ENCODE measurements around the gene ARHGAP44. TPM values are rescaled to one million over a fixed set of nuclear protein-coding genes. Genes with fewer than 3 reads are reported as not detected.

ARHGAP44 gene
- total RNA-seq, 1 donor from 2014 or later = 5.9 TPM

DNA sequence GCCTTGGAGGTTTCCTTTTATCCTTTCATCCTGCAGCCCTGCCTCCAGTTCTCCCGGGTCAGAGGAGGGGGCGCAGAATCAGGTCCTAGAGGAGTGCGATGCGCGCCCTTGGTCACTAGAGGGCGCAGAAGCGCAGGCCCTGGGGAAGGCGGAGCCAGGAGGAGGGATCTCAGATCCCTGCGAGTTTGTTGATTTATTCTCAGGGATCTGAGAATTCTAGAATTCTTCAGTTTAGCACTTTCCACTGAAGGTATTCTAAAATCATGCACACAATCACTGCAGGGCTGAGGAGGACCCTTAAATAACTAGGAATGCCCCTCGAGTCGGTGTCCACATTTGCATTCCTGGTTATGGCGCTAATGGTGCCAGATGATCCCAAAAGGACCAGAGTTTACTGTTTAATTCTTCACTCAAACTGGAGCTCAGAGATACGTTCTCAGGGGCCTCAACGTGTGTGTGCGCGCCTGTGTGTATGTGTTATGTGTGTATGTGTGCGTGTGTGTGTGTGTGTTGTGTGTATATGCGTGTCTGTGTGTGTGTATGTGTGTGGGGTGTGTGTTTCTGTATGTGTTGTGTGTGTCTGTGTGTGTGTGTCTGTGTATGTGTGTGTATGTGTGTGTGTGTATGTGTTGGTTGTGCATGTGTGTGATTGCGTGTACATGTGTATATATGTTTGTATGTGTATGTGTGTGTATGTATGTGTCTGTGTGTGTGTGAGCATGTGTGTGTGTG, 235.4 kb downstream of the ARHGAP44 start:
- H3K4me3 ChIP-seq (ENCODE audit: low read depth, low read length) = no peak overlapping the region
- TF ChIP-seq, protein P1, sequence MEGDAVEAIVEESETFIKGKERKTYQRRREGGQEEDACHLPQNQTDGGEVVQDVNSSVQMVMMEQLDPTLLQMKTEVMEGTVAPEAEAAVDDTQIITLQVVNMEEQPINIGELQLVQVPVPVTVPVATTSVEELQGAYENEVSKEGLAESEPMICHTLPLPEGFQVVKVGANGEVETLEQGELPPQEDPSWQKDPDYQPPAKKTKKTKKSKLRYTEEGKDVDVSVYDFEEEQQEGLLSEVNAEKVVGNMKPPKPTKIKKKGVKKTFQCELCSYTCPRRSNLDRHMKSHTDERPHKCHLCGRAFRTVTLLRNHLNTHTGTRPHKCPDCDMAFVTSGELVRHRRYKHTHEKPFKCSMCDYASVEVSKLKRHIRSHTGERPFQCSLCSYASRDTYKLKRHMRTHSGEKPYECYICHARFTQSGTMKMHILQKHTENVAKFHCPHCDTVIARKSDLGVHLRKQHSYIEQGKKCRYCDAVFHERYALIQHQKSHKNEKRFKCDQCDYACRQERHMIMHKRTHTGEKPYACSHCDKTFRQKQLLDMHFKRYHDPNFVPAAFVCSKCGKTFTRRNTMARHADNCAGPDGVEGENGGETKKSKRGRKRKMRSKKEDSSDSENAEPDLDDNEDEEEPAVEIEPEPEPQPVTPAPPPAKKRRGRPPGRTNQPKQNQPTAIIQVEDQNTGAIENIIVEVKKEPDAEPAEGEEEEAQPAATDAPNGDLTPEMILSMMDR (IDR thresholded peaks at IDR 0.05; ENCODE audit: insufficient read depth, low read length, poor library complexity, severe bottlenecking) = peak; percentile 98
- H3K36me3 ChIP-seq (ENCODE audit: control insufficient read depth, insufficient read depth, low read length) = no peaks in the 10 kb centered on the region
- peaks cover 10% of the 10 kb centered on the region for H3K27me3 ChIP-seq (ENCODE audit: control insufficient read depth, insufficient read depth, low read length)
- DNase-seq (ENCODE audit: low read depth) = no peak

DNA sequence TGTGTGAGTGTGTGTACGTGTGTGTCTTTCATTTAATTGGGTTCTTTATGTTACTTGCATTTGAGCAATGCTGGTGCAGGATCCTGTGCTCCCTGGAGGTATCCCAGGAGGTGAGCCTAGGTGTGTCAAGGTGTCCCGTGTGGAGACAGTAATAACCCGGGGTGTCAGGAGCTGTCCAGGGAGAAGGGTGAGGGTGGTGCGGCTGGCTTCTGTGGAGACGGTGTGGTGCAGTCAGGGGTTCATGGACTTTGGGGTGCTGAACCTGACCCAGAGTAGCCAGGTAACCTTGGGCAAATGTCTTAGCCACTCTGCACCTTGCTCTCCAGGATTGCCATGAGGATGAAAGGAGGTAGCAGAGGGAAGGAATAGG, 235.9 kb downstream of the ARHGAP44 start:
- no peak overlapping the region for H3K4me3 ChIP-seq (ENCODE audit: low read depth, low read length)
- H3K36me3 ChIP-seq (ENCODE audit: control insufficient read depth, insufficient read depth, low read length) = no peaks in the 10 kb centered on the region
- H3K27me3 ChIP-seq (ENCODE audit: control insufficient read depth, insufficient read depth, low read length) = peaks cover 10% of the 10 kb centered on the region
- TF ChIP-seq, protein P1 (IDR thresholded peaks at IDR 0.05; ENCODE audit: insufficient read depth, low read length, poor library complexity, severe bottlenecking) = no peak
- DNase-seq (ENCODE audit: low read depth) = no peak

DNA sequence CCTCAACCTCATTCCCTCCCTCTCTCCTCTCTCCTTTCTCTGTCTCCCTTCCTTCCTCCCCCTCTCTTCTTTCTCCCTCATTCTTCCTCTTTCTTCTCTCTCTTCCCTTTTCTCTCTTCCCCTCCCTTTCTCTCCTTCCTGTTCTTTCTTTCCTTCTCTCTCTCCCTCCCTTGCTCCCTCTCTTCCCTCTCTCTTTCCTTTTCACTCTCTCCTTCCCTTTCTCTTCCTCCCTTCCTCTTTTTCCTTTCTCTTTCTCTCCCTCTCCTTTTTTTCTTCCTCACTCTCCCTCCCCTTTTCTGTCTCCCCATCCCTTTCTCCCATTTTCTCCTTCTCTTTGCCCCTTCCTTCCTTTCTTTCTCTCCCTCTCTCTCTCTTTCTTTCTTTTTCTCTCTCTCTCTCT, 236.4 kb downstream of the ARHGAP44 start:
- TF ChIP-seq, protein P1 (IDR thresholded peaks at IDR 0.05; ENCODE audit: insufficient read depth, low read length, poor library complexity, severe bottlenecking) = no peak
- no peak overlapping the region for H3K4me3 ChIP-seq (ENCODE audit: low read depth, low read length)
- H3K27me3 ChIP-seq (ENCODE audit: control insufficient read depth, insufficient read depth, low read length) = peaks cover 10% of the 10 kb centered on the region
- H3K36me3 ChIP-seq (ENCODE audit: control insufficient read depth, insufficient read depth, low read length) = no peaks in the 10 kb centered on the region
- no peak for DNase-seq (ENCODE audit: low read depth)

DNA sequence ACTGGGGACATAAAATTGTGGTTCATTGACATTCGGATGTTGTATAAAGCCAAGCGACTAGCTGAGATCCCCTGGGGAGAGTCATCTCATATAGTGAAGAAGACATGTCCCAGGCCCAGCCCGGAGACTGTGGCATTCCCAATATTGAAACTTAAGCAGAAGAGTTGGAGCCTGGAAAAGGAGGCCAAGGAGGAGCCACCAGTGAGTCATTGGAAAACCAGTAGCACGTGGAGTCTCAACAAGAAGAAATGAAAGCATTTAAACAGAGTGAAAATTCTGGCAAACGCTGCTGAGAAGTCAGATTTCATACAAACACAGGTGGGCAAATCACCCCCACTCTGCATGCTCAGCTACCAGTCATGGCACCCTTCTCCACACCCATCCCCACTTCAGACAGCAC, 237.9 kb downstream of the ARHGAP44 start:
- TF ChIP-seq, protein P1 (IDR thresholded peaks at IDR 0.05; ENCODE audit: insufficient read depth, low read length, poor library complexity, severe bottlenecking) = no peak
- H3K27me3 ChIP-seq (ENCODE audit: control insufficient read depth, insufficient read depth, low read length) = peaks cover 10% of the 10 kb centered on the region
- no peak for DNase-seq (ENCODE audit: low read depth)
- H3K4me3 ChIP-seq (ENCODE audit: low read depth, low read length) = no peak overlapping the region
- no peaks in the 10 kb centered on the region for H3K36me3 ChIP-seq (ENCODE audit: control insufficient read depth, insufficient read depth, low read length)

DNA sequence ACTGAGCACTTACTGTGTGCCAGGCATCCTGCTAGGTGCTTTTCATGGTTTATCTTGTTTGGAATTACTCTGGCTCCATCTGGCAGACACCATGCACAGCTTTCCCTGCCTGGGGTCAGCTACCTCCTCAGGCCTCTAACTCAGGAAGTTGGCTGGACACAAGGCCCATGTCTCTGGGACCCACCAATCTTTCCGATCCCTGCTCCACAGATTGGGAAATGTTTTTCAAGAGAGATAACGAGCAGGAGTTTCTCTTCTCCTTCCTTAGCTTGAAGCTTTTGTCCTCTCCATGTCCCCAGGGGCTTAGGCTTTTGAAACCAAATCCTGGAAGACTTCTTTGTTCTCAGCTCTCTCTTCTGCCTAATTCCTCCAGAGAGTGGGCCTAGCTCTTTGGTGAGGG, 240.0 kb downstream of the ARHGAP44 start:
- TF ChIP-seq, protein P1 (IDR thresholded peaks at IDR 0.05; ENCODE audit: insufficient read depth, low read length, poor library complexity, severe bottlenecking) = no peak
- no peak overlapping the region for H3K4me3 ChIP-seq (ENCODE audit: low read depth, low read length)
- H3K27me3 ChIP-seq (ENCODE audit: control insufficient read depth, insufficient read depth, low read length) = peaks cover 5% of the 10 kb centered on the region
- no peaks in the 10 kb centered on the region for H3K36me3 ChIP-seq (ENCODE audit: control insufficient read depth, insufficient read depth, low read length)
- no peak for DNase-seq (ENCODE audit: low read depth)

DNA sequence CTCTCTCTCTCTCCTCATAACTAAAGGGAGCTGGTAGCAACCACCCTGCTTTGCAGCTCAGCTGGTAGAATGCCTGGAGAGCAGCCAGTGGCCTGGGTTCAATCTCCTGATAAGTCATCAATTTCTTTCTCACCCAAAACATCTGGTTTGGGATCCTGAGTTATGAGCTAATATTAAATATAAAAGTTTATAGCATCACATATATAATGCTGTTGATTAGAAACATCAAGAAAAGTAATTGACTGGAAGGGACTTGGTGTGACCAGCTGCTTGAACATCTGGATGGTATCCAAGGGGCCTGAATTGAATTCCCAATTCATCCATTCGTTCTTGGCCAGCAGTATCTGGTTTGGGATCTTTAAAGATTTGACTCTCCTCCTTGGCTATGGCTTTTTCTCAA, 240.8 kb downstream of the ARHGAP44 start:
- no peak for DNase-seq (ENCODE audit: low read depth)
- Histone ChIP-seq H3K36me3 (ENCODE audit: control insufficient read depth, insufficient read depth, low read length) (no peaks in the 10 kb centered on the region), H3K27me3 (ENCODE audit: control insufficient read depth, insufficient read depth, low read length) (peaks cover 5% of the 10 kb centered on the region), H3K4me3 (ENCODE audit: low read depth, low read length) (no peak overlapping the region)
- TF ChIP-seq, protein P1 (IDR thresholded peaks at IDR 0.05; ENCODE audit: insufficient read depth, low read length, poor library complexity, severe bottlenecking) = no peak
